Mesodermal cell (in vitro differentiated cells): ENCODE data around the gene SMAD7.

ENCODE experiments used
- H3K27ac ChIP-seq: 2 replicates; pipeline ENCODE4 v1.7.0; 2013; ENCODE audit warnings: mild to moderate bottlenecking, low read depth, low read length, moderate library complexity; ENCODE audit not compliant: severe bottlenecking
- H3K36me3 ChIP-seq: 2 replicates; pipeline ENCODE4 v1.7.1; 2013; ENCODE audit warnings: mild to moderate bottlenecking, low read length, moderate library complexity; ENCODE audit not compliant: control insufficient read depth, insufficient read depth
- H3K4me1 ChIP-seq: one replicate; pipeline ENCODE4 v1.7.1; 2013; ENCODE audit warnings: mild to moderate bottlenecking, low read length; ENCODE audit not compliant: insufficient read depth, control insufficient read depth, poor library complexity, severe bottlenecking
- H3K4me3 ChIP-seq: 2 replicates; pipeline ENCODE4 v1.7.0; 2013; ENCODE audit warnings: low read length, control low read depth, mild to moderate bottlenecking; ENCODE audit not compliant: insufficient read depth, poor library complexity, severe bottlenecking; ENCODE audit errors: extremely low read depth
- H3K9me3 ChIP-seq: 2 replicates; pipeline ENCODE4 v1.7.1; 2013; ENCODE audit warnings: mild to moderate bottlenecking, low read length, moderate library complexity; ENCODE audit not compliant: control insufficient read depth
- WGBS, 2 experiments: methylation state at CpG; one replicate each; pipeline ENCODE4 v1.1.5; 2013; ENCODE audit warnings: missing lambda C conversion rate in 2 of 2; ENCODE audit not compliant: insufficient coverage in 2 of 2; 5-methylcytosine and 5-hydroxymethylcytosine counted together

Gene SMAD7

DNA sequence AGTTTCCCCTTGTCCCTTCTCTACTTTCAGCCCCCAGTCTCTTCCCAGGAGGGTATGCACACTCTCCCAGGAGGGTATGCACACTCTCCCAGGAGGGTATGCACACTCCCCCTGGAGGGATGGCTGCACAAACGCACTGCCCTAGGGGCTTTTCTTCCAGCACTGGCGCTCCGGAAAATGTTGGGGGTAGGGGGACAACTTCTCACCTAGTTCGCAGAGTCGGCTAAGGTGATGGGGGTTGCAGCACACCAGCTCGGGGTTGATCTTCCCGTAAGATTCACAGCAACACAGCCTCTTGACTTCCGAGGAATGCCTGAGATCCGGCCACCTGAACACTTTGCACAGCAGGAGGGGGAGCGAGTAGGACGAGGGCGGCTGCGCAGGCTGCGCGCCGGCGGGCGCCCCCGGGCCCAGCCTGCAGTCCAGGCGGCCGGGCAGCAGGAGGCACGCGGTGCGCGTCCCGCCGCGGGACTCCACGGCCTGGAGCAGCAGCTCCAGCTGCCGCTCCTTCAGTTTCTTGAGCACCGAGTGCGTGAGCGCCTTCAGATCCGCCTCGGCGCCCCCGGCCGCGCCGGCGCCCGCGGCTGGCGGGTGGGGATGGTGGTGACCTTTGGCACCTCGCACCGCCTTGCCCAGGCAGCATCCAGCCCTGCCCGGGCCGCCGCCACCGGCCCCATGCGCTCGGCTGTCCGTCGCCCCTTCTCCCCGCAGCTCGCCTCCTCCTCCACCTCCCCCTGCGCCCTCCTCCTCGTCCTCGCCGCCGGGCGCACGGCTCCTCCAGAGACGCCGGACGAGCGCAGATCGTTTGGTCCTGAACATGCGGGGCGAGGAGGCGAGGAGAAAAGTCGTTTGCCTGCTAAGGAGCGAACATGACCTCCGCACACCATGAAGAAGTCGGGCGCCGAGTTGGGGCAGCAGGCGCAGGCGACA lies 894 bp downstream of the SMAD7 start:
- Histone ChIP-seq H3K27ac (peak overlapping the region; percentile 87), H3K4me3 (peak overlapping the region; percentile 85), H3K9me3 (no peaks in the 10 kb centered on the region), H3K36me3 (peaks cover 55% of the 10 kb centered on the region), H3K4me1 (peaks cover 24% of the 10 kb centered on the region)
- WGBS, 2 experiments = 0% methylated on average over 58 to 64 of the region's 79 CpGs

DNA sequence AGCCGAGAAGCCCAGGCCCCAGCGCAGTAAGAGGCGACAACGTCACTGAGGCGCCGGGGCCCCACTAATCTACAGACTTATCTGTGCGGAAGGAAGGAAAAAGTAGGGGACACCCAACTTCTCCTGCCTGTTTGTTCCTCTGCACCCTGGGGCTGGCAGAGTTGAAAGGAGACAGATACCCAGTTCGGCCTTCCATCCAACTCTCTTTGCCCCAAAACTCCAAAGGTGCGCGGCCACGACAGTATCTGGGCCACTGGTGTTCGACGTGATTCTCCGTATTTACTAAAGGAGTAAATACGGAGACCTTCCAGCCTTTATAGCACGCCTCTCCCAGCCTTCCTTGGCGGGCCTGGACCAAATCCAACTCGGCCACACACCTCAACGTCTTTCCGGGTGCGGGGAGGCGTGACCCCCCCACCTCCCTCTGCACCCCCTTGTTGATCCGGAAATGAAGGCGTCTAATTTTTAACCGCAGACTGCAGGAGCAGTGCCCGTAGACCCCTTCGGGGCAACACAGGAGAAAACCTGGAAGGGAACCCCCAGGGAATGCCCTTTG lies 1.6 kb downstream of the SMAD7 start:
- H3K36me3 ChIP-seq = peaks cover 63% of the 10 kb centered on the region
- H3K4me3 ChIP-seq = peak overlapping the region; percentile 85
- peaks cover 23% of the 10 kb centered on the region for H3K4me1 ChIP-seq
- H3K9me3 ChIP-seq = no peaks in the 10 kb centered on the region
- WGBS, 2 experiments = 0% methylated on average over 23 to 26 of the region's 27 CpGs
- H3K27ac ChIP-seq = peak overlapping the region; percentile 87

DNA sequence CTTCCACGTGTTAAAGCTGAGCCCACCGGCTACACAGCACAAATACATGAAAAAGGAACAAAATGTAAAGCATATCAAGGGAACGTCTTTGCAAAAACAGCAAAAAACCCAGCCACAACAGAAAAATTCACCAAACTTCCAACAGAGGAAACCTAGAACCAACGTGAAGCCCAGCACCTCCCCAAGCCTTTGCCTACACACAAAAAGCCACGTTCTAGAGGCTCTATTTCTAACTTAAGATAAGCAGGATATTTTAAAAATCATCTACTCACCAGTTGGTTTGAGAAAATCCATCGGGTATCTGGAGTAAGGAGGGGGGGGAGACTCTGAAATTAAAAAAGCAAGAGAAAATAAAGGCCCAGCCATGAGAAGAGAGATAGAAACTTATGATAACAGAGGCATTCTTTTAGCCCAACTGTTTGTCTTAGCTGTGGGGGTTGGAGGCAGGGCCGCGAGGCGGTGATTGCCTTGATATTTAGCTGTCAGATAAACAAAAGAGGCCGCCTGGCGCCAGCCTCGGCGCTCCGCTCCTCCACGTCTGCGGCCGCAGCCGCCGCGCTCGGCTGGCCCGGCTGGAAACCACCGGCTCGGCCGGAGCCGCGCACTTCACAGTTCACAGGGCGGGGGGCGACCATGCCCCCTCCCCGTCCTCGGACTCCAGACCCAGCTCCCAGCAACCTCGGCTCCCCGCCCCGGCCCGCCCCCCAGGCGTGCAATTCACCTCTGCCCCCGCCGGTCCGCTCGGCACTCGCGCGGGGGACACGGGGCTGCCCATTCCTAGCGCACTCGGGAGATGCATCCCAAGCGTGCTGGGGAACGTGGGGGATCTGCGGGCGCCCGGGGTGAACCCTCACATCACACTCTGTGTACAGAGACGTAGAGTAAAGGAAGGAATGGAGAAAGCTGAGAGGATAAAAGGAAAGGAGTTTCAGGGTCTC lies 2.4 kb downstream of the SMAD7 start:
- peak overlapping the region; percentile 87 for H3K27ac ChIP-seq
- no peaks in the 10 kb centered on the region for H3K9me3 ChIP-seq
- peaks cover 25% of the 10 kb centered on the region for H3K4me1 ChIP-seq
- H3K36me3 ChIP-seq = peaks cover 70% of the 10 kb centered on the region
- WGBS, 2 experiments = 1% methylated on average over 15 to 36 of the region's 52 CpGs
- H3K4me3 ChIP-seq = peak overlapping the region; percentile 85

DNA sequence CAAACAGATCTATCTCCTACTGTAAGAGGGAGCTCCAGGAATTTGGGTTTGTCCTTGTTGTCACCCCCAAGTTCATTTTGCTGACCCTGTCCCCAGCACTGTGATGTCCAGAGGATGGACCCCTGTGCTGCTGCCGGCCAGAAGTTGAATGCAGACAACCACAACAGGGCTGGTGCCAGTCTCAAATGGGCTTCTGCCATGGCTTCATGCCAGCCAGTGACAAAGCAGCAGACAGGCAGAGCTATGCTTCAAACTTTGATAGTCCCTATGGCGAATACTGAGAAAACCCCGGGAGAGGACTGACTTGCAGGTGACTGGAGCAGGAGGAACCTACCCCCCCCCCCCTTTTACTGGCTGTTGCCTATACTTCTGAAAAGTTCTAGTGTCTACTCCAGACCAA lies 3.2 kb downstream of the SMAD7 start:
- H3K27ac ChIP-seq = peak overlapping the region; percentile 17
- peaks cover 78% of the 10 kb centered on the region for H3K36me3 ChIP-seq
- peak overlapping the region; percentile 85 for H3K4me3 ChIP-seq
- no peaks in the 10 kb centered on the region for H3K9me3 ChIP-seq
- 26 to 35% methylated on average over 3 of the region's 3 CpGs for WGBS, 2 experiments
- H3K4me1 ChIP-seq = peaks cover 34% of the 10 kb centered on the region

DNA sequence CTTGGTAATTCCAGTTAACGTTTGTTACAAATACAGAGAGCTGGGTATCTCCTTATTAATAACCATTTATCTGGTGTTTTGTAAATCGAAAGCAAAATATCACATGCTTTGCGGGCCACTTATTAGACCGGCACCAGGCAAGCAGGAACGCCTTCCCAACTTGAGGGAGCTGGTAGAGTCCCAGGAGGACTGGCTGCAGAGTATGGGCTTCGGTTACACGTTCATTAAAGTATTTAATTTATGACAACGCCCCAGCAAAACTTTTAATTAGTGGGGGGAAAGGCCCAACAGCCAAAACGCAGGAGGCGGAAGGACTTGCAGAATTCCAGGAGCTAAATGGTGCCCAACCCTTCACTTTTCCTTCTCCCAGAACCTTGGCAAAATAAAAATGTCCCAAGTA lies 3.7 kb downstream of the SMAD7 start:
- Histone ChIP-seq H3K4me1 (peaks cover 38% of the 10 kb centered on the region), H3K36me3 (peaks cover 83% of the 10 kb centered on the region), H3K9me3 (no peaks in the 10 kb centered on the region), H3K4me3 (peak overlapping the region; percentile 85), H3K27ac (peak overlapping the region; percentile 17)
- WGBS, 2 experiments = 69 to 83% methylated on average over 6 to 9 of the region's 10 CpGs

DNA sequence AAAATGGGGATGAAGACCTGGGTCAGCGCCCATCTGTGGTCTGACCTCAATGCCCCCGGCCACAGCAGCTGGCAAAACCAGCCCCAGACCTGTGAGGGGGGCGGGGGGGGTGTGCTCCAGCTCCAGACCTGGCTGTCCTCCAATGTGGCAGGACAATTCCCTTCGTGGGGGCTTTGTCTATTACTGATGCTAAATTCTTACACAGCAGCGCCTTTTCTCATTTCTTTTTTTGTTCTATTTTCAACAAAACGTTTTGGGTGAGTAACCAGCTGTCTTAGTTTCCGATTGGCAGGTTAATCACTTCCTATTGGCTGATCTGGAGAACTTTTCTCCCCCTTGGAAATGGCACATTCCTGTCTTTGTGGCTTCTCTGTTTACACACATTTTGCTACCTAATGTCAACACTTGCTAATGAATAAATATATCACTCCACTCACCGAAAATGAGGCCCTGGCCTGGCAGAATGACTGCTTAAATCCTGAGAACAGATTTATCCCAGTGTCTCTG lies 4.4 kb downstream of the SMAD7 start:
- no peaks in the 10 kb centered on the region for H3K9me3 ChIP-seq
- H3K27ac ChIP-seq = peak overlapping the region; percentile 57
- peaks cover 90% of the 10 kb centered on the region for H3K36me3 ChIP-seq
- H3K4me3 ChIP-seq = peak overlapping the region; percentile 85
- 39 to 60% methylated on average over 5 to 8 of the region's 8 CpGs for WGBS, 2 experiments
- H3K4me1 ChIP-seq = peaks cover 45% of the 10 kb centered on the region

DNA sequence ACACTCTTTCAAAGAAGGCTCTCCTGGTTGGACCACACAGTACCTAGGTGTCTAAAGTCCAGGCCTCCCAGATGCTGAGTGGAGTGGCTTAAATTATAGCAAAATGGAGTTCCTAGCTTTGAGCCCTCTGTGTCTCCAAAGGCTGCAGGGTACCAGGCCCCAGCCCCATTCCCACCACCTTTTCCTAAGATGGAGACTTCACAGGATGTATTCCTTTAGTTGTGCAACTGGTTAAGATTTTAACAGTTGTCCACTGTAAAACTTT lies 4.9 kb downstream of the SMAD7 start:
- Histone ChIP-seq H3K36me3 (peaks cover 93% of the 10 kb centered on the region), H3K27ac (peak overlapping the region; percentile 57), H3K4me1 (peaks cover 50% of the 10 kb centered on the region), H3K9me3 (no peaks in the 10 kb centered on the region), H3K4me3 (peak overlapping the region; percentile 85)

DNA sequence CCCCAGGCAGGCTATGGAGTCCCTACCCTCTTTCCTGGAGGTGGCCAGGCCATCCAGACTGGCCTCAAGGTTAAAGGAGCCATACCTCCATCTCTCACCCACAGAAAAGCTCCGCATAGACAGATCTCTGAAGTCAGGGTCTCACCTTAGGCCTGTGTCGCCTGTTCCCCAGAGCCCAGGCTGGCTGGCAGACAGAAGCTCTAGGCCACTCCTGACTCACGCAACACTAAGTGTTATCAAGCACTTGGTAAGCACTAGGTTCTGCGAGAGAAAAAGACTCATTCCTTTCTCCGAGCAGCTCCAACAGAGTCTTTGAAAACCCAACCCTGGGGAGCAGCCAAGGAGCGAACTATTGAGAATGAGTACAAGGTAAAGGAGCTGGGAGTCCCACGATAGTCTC lies 6.1 kb downstream of the SMAD7 start:
- peaks cover 95% of the 10 kb centered on the region for H3K36me3 ChIP-seq

DNA sequence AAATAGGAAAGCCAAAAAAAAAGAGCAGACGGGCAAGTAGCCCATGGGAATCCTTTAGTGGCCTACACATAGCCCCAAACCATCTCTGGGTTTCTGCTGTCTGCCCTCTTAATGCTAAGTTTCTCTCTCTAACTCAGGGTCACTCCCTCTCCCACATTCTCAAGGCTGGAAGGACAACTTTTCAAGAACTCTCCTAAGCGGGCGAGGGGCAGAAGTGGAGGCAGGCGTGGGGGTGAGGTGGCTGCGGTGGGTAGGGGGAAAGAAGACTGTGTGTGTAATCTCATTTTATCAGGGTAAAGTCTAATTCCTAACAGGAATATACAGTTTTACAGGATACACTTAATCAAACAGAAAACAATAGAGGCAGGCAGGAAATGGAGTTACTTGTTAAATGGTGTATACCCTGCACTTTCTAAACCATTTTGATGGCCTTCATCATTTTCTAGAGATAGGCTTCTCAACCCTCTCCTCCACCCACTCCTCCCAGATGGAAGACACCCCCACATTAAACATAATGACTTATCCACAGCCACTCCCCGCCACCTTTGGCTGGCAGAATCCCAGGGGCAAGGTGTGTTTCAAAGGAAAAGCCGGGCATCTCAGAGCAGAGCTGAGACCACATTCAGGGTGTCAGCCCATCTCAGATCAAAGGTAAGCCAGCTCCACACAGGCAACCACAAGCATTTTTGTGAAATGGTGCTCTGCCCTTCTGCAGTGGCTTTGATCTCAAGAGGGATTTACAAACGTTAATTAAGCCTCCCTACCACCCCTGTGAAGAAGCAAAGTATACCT lies 6.8 kb downstream of the SMAD7 start:
- Histone ChIP-seq H3K4me3 (peak overlapping the region; percentile 85), H3K4me1 (peaks cover 65% of the 10 kb centered on the region)
- WGBS, 2 experiments = 84 to 88% methylated on average over 3 to 4 of the region's 8 CpGs

More for the DNA sequence above, 6.1 kb downstream of the SMAD7 start:
- Histone ChIP-seq H3K9me3 (no peaks in the 10 kb centered on the region), H3K4me1 (peaks cover 61% of the 10 kb centered on the region), H3K4me3 (peak overlapping the region; percentile 85), H3K27ac (peak overlapping the region; percentile 59)
- WGBS, 2 experiments = 92% methylated on average over 7 of the region's 7 CpGs

DNA sequence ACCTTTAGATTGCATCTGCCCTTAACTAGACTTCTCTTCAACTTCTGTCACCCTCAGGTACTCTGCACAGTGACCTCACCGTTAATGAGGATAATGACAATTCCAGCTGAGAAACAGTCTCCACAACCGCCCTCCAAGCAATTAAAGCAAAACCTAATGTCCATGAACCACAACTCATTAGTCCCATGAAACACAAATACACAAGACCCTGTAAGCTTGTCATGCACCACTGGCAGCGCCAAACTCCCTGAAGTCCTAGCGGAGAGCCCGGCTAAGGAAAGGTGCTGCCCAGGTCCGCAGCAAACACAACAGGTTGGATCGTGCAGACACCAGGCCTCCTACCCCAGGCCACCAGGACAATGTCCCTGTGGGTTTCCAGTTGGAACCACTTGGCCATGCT lies 7.4 kb downstream of the SMAD7 start:
- H3K9me3 ChIP-seq = no peaks in the 10 kb centered on the region
- peaks cover 95% of the 10 kb centered on the region for H3K36me3 ChIP-seq
- H3K27ac ChIP-seq = peak overlapping the region; percentile 95
- peak overlapping the region; percentile 27 for H3K4me3 ChIP-seq
- H3K4me1 ChIP-seq = peaks cover 70% of the 10 kb centered on the region
- WGBS, 2 experiments = 89 to 100% methylated on average over 6 to 7 of the region's 7 CpGs

More for the DNA sequence above, 6.8 kb downstream of the SMAD7 start:
- Histone ChIP-seq H3K36me3 (peaks cover 95% of the 10 kb centered on the region), H3K9me3 (no peaks in the 10 kb centered on the region), H3K27ac (peak overlapping the region; percentile 95)
